ENCODE results near the gene RTKN2.

The RTKN2 gene

GRCh38 chr10:62239994-62240393, 28.6 kb downstream of the RTKN2 start:
- Histone ChIP-seq H3K27me3 (ENCODE audit: insufficient read depth, low read depth) (no peaks in the 10 kb centered on the region), H3K79me2 (ENCODE audit: insufficient read depth, low read depth) (no peaks in the 10 kb centered on the region), H3K9ac (no peak overlapping the region), H3K36me3 (ENCODE audit: insufficient read depth) (no peaks in the 10 kb centered on the region), H4K20me1 (ENCODE audit: insufficient read depth) (no peaks in the 10 kb centered on the region), H2AFZ (ENCODE audit: low read depth) (no peak overlapping the region), H3K4me1 (ENCODE audit: low read depth, poor library complexity, severe bottlenecking) (peaks cover 28% of the 10 kb centered on the region), H3K27ac (no peak overlapping the region), H3K4me2 (no peak overlapping the region), H3K4me3 (IDR thresholded peaks at IDR 0.05; ENCODE audit: insufficient read depth, low read depth, low read length) (no peak overlapping the region)
- TF ChIP-seq, protein P1, sequence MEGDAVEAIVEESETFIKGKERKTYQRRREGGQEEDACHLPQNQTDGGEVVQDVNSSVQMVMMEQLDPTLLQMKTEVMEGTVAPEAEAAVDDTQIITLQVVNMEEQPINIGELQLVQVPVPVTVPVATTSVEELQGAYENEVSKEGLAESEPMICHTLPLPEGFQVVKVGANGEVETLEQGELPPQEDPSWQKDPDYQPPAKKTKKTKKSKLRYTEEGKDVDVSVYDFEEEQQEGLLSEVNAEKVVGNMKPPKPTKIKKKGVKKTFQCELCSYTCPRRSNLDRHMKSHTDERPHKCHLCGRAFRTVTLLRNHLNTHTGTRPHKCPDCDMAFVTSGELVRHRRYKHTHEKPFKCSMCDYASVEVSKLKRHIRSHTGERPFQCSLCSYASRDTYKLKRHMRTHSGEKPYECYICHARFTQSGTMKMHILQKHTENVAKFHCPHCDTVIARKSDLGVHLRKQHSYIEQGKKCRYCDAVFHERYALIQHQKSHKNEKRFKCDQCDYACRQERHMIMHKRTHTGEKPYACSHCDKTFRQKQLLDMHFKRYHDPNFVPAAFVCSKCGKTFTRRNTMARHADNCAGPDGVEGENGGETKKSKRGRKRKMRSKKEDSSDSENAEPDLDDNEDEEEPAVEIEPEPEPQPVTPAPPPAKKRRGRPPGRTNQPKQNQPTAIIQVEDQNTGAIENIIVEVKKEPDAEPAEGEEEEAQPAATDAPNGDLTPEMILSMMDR (conservative IDR thresholded peaks at IDR 0.05; ENCODE audit: low read depth, low read length) = no peak

DNA sequence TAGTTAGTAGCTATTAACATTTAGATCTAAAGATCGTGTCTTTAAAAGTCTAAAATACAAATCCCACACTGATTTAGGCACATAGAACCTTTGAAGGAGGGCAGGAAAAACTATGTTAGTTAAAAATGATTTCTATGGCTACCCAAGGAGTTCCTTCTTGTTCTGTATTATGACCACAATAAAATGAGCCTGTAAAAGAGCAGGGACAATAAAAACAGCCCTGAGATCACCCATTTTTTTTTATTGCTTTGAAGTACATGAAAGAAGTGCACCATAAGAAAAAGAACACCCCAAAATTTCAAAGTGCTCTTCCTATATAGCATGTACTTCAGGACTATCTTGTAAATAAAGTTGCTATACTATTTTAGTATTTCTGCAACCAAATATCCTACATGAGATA, 29.8 kb downstream of the RTKN2 start:
- Histone ChIP-seq H4K20me1 (ENCODE audit: insufficient read depth) (no peaks in the 10 kb centered on the region), H3K79me2 (ENCODE audit: insufficient read depth, low read depth) (no peaks in the 10 kb centered on the region), H3K27ac (no peak overlapping the region), H3K9ac (no peak overlapping the region), H3K4me1 (ENCODE audit: low read depth, poor library complexity, severe bottlenecking) (peaks cover 16% of the 10 kb centered on the region), H3K27me3 (ENCODE audit: insufficient read depth, low read depth) (no peaks in the 10 kb centered on the region), H2AFZ (ENCODE audit: low read depth) (no peak overlapping the region), H3K4me3 (IDR thresholded peaks at IDR 0.05; ENCODE audit: insufficient read depth, low read depth, low read length) (no peak overlapping the region), H3K36me3 (ENCODE audit: insufficient read depth) (no peaks in the 10 kb centered on the region), H3K4me2 (no peak overlapping the region)
- TF ChIP-seq, protein P1 (conservative IDR thresholded peaks at IDR 0.05; ENCODE audit: low read depth, low read length) = no peak

DNA sequence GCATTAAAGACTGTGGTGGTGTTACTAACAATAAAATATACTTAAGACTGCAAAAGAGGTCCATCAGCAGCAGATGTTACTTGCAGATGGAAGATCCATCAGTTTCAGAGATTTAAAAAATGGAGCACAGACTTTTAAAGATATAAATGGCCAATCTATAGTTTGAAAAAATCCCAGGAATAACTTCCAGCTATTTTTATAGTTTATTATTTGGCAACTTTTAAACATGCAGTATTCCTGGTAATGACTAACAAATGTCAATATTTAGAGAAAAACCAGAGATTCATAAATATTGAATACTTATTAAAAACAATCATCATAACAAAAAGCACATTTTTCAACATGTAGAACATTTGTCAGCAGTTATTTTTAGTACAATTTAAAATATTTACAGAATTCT, 30.7 kb downstream of the RTKN2 start:
- no peaks in the 10 kb centered on the region for H4K20me1 ChIP-seq (ENCODE audit: insufficient read depth)
- no peak overlapping the region for H3K4me3 ChIP-seq (IDR thresholded peaks at IDR 0.05; ENCODE audit: insufficient read depth, low read depth, low read length)
- H3K4me2 ChIP-seq = no peak overlapping the region
- no peaks in the 10 kb centered on the region for H3K79me2 ChIP-seq (ENCODE audit: insufficient read depth, low read depth)
- no peak overlapping the region for H3K9ac ChIP-seq
- no peak overlapping the region for H3K27ac ChIP-seq
- H3K4me1 ChIP-seq (ENCODE audit: low read depth, poor library complexity, severe bottlenecking) = peaks cover 7% of the 10 kb centered on the region
- H3K27me3 ChIP-seq (ENCODE audit: insufficient read depth, low read depth) = no peaks in the 10 kb centered on the region
- no peaks in the 10 kb centered on the region for H3K36me3 ChIP-seq (ENCODE audit: insufficient read depth)
- TF ChIP-seq, protein P1 (conservative IDR thresholded peaks at IDR 0.05; ENCODE audit: low read depth, low read length) = no peak
- H2AFZ ChIP-seq (ENCODE audit: low read depth) = no peak overlapping the region

DNA sequence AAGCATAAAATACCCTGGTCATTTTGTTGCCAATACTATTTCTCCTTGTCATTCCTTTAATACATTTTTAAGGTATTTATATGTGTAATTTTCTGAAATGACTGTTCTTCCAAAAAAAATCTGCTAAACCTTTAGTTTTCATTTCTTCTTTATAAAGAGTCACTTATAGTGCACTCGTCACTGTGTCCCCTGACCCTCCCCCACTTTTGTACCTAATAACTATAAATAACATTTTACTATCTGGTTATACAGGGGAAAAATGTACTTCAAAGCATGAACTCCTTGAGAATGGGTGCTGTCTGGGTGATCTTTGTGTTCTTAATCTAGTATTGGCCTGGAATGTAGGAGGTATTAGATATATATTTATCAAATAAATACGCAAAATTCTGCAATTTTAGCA, 31.1 kb downstream of the RTKN2 start:
- no peak overlapping the region for H3K4me2 ChIP-seq
- no peaks in the 10 kb centered on the region for H3K79me2 ChIP-seq (ENCODE audit: insufficient read depth, low read depth)
- no peak overlapping the region for H3K9ac ChIP-seq
- H2AFZ ChIP-seq (ENCODE audit: low read depth) = no peak overlapping the region
- no peaks in the 10 kb centered on the region for H4K20me1 ChIP-seq (ENCODE audit: insufficient read depth)
- no peaks in the 10 kb centered on the region for H3K27me3 ChIP-seq (ENCODE audit: insufficient read depth, low read depth)
- no peaks in the 10 kb centered on the region for H3K36me3 ChIP-seq (ENCODE audit: insufficient read depth)
- H3K27ac ChIP-seq = no peak overlapping the region
- no peak overlapping the region for H3K4me3 ChIP-seq (IDR thresholded peaks at IDR 0.05; ENCODE audit: insufficient read depth, low read depth, low read length)
- H3K4me1 ChIP-seq (ENCODE audit: low read depth, poor library complexity, severe bottlenecking) = peaks cover 3% of the 10 kb centered on the region
- TF ChIP-seq, protein P1 (conservative IDR thresholded peaks at IDR 0.05; ENCODE audit: low read depth, low read length) = no peak

Measured in KMS-11 (cell line).